Stimulated activated naive CD4-positive, alpha-beta T cell treated with Interleukin-2 at 50 U/mL for 16 hours (primary cell): Measurements from ENCODE around the gene HSD17B8.

Source experiments
- DNase-seq: peaks from one replicate; lab custom pipeline; 2025; lab: John Stamatoyannopoulos, UW

HSD17B8 gene

DNA sequence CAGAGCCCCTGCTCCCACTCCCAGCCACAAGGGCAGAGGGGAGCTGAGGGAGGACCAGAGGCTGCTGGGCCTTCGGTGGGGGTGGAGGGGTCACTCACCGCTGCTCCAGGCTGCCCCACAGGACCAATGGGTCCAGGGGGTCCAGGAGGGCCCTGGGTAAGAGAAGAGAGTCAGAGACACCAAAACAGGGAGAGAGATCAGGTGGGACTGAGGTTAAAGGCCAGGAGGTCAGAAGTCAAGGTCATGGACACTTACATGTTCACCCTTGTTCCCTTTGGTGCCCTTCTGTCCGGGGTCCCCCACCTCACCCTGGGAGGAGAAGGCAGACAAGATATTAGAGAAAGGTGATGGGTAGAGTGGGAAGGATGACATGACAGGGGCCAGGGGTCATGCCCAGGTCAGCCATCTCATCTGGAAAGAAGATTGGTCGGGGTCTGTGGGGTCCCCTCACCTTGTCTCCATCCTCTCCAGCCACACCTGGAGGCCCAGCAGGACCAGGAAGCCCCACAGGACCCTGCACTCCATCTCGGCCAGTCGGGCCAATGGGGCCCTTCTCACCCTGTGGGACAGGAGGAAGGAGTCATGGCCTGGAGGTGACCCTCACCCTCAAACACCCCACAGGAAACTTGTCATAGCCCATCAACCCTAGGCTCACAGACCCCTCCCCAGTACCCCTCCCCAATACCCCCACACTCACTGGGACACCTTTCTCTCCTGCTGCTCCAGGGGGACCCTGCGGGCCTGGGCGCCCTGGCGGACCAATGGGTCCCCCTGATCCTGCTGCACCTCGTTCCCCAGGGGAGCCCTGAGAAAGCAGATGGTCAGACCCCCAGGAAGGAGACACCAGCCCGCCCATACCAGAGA, 33.2 kb upstream of the HSD17B8 start:
- DNase-seq: no peak

DNA sequence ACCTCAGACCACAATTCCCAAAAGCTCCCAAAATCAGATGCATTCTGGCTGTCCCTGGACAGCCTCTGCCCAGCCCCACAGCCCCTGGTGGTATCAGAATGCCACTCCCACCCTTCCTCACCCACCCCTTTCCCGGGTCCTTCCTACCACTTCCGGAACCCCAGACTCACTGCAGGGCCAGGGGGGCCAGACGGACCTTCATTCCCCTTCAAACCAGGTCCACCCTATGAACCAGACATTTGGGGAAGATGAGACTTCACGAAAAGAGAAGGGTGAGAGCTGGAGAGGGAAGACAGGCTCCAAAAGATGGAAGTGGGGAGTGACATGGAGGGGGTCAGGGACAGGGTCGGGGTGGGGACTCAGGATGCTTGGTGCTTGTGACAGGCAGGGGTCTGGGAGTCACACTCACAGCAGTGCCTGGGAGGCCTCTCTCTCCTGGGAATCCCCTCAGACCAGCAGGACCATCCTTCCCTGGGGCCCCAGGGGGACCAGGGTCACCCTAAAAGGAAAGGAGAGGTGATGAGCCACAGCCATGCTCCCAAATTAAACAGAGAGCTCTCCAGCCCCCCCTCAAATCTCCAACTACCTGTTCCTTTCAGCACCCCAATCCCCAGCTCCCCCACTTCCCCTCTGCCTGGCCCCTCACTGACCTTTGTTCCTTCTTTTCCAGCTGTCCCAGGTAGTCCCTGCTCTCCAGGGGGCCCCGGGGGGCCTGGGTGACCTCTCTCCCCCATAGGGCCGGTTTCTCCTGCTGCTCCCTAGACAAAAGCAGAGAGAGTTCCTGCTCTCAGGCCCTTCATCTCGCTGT, 32.4 kb upstream of the HSD17B8 start:
- DNase-seq: no peak

DNA sequence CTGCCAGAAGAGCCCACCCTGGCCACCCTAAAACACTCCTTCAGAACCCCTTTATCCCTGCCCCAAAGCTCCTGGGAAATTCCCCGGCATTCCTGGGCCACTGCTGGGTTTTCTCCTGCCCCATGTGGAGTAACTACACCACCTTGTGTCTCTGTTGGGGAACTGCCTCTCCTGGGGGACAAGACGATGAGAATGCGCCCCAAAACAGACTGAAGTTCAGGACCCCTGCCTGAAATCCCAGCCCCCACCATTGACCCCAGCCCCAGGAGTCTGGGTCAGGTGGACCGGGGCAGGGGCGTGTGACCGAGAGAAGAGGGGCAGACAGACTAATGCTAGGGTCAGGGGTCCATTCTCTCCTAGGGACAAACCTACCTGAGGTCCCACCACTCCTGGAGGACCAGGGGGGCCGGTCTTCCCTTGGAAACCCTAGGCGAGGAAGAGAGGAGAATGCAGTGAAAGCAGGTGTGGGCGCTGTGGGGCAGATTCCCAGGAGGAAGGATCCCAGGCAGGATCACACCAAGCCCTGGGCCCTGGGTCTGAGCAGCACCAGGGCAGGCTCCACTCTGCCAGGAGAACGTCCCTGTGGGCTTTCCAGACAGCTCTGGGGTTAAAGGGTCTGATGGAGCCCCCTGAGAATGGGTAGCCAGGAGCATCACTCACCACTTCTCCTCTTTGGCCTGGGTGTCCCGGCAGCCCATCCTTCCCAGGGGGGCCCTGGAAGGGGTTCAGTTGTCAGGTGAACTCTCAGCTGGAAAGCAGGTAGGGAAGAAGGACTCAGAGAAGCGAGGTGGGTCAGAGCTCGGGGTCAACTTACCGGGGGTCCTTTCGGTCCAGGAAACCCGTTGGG, 31.5 kb upstream of the HSD17B8 start:
- no peak for DNase-seq

DNA sequence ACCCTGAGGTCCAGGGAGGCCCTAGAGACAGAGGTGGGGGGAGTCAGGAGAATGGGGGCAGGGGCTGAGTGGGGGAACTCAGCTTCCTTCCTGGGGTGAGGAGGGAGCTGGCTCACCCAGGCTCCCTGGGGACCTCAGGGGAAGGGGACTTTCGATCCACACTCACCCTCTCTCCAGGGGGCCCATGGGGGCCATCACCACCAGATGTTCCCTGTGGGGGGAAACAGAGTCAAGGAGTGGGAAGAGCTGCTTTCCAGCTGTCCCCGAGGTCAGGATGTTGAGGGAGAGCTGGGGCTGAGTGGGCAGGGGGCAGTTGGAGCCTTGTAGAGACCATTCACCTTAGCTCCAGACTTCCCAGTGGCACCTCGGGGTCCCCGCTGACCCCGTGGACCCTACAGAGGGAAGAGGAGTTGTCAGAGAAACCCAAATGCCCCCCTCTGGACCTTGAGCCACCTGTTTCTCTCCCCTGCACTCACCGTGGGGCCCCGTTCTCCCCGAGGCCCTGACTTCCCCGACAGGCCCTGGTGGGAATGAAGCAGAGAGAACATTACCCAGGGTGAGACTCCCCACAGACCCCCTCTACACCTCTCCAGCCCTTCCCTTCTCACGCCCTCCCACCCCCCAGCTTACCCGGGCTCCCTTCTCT, 30.8 kb upstream of the HSD17B8 start:
- DNase-seq: no peak

DNA sequence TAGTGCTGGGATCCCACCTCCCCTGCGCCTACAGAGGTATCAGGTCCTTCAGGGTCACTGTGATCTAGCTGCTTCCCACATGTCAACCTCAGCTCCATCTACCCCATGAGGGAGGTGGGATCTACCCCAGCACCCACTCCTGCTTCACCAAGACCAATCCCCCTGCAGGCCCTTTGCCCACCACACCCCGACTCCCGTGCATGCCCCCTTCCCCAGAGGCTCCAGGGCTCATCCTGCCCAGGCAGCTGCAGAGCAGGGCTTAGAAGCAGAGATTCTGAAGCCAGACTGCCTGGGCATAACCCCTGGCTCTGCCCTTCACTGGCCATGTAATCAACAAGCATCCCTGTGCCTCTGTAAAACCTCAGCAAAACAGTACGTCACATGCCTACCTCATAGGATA, 29.7 kb upstream of the HSD17B8 start:
- no peak for DNase-seq

DNA sequence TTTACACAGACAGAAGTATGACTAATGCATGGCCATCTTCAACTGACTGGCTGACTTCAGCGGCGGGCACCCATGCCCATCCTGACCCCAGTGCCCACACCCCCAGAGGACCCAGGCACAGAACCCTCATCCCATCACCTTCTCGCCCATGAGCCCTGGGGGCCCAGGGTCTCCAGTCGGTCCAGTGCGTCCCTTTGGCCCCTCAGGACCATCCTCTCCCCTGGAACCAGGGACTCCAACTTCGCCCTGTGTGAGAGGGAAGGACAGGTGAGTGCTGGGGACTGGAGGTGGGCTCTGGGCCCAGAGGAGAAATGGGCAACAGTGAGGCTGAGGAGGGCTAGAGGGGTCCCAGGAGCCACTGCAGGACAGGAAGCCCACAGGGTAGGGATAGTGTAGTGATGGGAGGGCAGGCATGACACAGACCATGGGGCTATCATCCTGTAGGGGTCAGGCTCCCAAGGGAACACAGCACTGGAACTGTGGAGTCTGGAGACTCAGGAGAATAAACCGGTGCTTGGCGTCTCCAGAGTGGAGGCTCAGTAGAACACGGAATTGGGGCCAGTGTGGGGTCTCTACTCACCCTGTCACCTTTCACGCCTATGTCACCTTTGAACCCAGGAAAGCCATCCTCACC, 28.9 kb upstream of the HSD17B8 start:
- no peak for DNase-seq

DNA sequence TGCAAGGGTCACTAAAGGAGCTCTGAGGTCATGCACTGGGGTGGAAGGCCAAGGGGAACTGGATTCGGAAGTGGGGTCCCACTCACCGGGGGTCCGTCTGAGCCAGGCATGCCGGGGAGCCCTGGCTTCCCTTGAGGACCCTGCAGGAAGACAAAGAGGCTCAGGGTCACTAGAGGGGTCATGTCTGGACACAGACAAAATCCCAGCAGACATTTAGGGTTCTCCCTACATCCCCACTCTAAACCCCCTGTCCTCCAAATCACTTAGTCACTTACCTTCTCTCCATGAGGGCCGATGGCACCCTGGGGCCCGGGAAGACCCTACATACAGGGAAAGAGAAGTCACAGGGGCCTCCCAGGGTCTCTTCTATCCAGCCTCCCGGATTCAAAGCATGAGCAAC, 27.5 kb upstream of the HSD17B8 start:
- no peak for DNase-seq

DNA sequence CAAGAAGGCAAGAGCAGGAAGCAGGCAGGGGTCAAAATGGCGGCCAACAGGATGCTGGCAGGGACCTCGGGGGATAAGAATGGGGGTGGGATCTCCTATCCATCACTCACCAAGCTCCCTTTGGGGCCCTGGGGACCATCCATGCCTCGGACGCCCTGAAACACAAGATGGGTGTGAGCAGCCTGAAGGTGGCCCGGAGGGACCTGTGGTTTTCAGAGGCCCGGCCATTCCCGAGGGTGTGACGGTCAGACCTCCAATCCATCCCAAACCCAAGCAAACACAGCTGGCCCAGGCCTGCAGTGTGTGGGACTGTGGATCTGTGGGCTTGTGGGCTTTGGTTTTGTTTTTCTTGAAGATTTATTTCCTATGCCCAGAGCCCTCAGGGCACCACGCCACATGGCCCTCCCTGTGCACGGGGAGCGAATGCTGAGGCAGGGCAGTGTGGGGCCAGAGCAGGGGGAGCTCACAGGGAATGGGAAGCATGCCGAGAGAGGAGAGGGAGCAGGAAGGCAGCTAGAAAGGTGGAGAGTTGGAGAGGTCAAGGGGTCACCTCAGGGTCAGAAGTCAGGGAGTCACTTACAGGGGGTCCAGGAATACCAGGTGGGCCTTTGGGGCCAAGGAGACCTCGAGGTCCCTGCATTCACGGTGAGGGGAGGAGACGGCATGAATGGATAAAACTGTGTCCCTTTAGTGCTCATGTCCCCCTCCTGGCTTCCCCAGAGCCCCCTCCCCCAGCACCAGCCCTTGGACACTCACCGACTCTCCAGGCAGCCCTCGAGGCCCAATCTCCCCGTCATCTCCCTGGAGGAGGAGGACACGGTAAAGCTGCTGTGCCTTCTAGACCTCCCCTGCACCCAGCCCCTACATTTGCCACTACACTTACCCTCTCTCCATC, 26.7 kb upstream of the HSD17B8 start:
- DNase-seq: no peak

DNA sequence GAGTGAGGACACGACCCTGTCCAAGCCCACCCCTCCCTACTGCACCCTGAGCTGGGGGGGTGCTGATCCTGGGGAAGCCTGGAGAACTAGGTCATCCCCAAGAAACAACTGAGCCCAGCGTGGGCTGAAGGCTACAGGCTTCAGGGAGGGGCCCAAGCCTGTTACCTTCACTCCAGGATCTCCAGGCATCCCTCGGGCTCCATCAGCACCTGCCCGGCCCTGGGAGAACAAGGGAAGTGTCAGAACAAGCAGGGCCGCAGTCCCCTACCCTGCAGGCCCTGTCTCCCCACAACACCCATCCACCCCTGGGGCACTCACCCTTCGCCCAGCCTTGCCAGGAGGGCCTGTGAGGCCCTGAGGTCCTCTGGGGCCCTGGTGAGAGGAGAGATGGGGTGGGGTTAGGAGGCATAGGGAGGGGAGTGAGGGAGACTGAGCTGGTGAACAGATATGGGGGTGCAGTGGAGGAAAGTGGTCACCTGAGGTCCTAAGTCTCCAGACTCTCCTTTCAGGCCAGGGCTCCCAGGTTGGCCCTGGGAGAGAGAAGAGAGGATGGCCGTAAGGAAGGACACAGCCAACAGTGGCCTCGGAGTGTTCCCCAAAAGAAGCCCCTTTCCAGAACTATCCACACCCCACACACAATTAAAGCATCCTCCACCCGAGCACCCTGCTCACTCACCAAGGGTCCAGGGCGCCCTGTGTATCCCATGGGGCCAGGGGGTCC, 25.5 kb upstream of the HSD17B8 start:
- DNase-seq: no peak

DNA sequence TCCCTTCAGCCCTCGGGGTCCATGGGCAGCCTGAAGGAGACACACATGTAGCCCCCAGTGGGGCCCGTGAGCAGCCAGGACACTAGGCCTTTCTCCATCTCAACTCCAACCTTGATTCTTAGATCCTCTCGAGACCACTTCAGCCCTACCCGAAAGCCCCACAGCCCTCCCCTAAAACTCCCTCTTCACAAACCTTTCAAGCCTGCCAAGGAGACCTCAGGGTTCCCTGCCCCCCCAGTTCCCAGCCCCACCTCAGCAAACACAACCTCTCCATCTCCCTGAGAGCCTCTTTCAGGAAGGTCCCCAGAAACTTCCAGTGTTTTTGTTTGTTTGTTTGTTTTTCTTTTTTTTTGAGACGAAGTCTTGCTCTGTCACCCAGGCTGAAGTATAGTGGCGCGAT, 23.3 kb upstream of the HSD17B8 start:
- no peak for DNase-seq

DNA sequence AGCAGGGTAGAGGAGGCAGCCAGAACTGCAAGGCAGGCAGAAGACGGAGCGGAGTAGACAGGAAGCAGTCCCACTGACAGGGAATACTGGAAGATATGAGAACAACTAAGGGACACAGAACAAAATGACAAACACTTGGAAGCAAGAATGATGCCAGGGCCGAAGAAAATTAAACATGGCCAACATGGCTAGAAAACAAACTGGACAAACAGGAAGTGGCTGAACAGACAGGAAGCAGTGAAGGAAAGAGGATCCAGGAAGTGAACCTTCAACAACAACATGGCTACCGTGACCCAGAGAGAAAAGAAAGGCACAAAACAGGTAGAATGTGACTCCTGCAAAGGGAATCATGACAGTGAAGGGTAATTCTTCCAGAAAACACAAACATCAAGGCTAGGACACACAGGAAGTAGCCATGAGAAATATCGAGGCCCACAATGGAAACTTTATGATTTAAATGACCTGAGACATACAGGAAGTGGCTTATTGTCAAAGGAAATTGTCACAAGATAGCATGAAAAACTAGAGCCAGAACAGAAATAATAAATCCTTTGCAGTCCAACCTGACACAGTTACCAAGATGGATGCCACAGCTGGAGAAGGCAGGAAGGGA, 21.3 kb upstream of the HSD17B8 start:
- no peak for DNase-seq

DNA sequence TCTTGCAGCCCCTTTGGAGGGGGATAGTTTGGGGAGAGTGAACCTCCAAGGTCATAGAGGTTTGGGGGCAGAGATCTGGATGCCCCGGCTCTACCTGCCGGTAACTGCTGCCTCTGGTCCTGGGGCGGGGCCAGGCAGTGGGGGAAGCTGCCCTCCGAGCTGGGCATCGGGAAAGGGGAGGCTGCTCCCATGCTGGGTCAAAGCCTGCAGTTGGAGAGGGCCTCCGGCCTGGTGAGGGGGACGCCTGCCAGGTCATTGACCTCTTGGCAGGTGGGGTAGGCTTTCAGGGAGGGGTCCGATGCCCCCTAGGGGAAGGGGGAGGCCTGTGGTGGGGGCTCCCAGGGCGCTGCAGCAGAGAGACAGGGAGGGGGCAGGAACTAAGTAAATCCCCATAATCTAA, 19.3 kb upstream of the HSD17B8 start:
- no peak for DNase-seq

DNA sequence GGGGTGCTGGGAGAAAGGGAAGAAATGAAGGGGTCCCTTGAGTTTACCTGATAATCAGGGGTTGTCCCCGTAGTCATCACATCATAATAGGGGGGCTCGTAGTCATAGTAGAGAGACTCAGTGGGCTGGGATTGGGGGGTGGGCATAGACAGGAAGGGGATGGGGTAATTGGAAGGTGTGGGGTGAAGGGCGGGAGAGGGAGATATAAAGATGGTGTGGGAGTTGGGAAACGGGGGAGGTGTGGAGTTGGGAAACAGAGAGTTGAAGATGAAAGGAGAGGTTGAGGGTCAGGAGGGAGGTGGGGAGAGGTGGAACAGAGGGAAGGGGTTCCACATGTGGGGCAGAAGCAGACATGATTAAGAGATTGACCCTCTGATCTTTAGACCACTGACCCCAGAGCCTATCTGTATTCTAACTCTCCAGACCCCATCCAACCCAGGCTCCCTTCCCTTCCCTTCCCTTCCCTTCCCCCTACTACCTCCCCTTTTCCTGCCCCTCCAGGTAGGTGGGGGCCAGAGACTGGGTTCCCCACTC, 18.7 kb upstream of the HSD17B8 start:
- DNase-seq: no peak

DNA sequence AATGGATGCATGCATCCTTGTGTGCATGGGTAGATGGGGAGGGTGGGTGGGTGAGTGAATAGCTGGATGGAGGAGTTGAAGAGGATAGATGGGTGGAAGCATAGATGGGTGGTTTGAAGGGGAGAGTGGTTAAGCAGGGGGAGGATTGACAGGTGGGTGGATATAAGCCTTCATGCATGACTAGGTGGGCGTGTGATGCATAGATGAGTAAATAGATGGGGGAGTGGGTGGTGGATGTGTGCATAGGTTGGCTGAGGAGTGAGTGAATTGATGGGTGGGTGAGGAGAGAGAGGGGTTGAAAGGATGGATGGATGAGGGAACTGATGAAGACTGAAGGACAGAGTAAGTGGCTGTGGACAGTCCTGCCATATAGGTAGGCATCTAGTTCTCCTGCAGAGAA, 16.6 kb upstream of the HSD17B8 start:
- no peak for DNase-seq

DNA sequence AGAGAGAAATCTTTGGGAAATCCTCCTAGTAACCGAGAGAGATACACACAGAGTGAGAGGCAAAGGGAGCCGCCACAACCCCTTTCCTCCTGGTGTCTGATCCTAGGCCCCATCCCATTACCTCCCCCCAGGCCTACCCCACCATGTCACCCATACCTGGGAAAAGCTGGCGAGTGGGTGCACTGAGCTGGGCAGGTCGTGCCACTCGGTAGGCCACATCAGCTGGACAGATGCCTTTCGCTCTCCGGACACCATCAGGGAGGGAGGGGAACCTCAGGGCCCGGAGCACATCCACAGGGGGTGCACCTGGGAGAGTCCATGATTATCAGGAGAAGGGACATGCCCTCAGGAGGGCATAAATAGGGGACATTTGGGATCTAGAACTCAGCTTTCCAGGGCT, 15.3 kb upstream of the HSD17B8 start:
- DNase-seq: no peak

DNA sequence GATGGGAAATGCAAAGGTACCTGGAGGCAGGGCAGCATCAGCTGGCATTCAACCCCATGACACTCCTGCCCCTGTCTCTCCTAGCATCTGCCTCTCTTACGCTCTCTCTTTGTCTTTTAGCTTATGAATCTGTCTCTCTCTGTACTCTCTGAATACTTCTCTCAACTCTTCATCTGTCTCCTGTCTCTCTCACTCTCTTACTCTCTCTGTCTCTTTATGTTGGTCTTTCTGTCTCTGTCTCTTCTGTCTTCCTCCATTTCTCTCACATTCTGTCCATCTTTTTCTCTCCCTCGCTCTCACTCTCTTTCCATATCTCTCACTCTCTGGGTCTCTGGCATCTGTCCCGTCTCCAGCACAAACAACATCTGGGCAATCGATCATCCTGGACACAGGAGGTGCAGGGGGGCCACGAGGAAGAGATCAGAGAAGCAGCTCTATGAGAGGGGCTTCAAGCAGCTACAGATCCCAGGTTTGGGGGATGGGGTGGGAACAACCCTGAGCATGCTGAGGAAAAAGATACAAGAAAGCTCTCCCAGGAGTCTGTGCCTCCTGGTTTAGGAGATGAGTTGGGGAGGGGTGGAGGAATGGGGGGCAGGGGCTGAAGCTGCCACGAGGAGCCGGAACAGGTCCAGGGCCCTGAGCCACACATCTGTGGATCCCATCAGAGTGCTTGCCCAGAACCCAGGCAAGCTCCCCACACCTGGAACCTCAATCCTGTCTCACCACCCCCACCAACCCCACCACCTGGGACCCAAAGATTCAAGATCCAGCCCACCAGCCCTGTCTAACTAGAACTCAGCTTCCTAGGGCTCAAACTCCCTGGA, 14.6 kb upstream of the HSD17B8 start:
- no peak for DNase-seq

DNA sequence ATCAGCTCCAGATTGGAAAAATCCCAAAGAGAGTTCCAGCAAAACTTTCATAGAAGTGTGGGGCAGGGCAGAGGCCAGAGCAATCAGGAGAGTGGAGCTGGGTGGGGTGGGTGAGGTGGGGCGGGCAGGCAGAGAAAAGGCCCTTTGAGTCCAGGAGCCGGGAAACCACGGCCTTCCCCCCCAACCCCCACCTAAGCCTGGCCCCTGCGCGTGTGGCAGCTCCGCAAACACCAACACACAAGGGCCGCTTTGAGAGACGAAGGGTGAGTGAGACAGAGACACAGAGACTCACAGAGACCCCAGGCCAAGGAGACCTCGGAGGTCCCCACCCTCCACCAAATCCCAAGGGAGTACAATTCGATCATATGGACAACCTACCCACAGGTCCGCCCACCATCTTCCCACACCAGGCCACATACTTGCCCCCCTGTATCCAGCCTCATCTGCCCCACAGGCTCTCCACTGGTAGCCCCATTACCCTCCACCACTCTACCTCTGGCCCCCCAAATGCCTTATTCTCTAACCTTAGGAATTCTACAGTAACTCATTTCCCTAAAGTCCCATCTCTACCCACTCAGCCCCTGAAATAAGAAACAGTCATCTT, 13.8 kb upstream of the HSD17B8 start:
- no peak for DNase-seq
